ENCODE data around the gene LITAFD.
A peak's percentile ranks its signal among the peaks of the same experiment; 100 is the strongest.
"Not testable (repeated sequence)": the region's sequence is repeated elsewhere in the genome, so short reads cannot be mapped to it uniquely, and the experiment has no call there.

Gene LITAFD

DNA sequence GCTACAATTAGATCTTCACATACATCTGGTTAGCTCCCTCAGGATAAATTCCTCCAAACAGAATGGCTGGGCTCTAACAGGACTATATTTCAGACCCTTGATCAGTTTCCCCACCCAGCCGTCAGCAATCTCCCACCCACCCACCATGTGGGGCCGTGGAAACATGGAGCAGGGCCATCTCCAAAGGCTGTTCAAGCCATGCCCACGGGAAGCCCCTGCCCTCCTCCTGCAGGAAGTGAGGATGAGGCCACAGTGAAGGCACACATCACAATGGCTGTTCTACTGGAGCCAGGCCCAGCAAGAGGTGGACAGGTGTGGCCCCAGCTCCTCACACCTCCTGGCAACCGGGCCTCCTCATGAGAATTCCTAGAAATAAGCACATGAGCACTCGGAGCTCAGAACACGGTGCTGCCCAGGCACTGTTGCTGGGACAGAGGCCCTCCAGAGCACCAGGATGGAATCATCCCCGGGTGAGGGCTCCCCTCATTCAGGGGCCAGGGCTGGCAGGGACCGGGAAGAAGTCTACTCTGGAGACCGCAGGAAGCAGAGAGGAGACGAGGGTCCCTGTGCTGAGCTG is at the start of gene LITAFD:
TSS of gene LITAFD (plus strand) at position 311 of the 577 bp plus-strand sequence. CDS start 2,005 bp downstream, outside the sequence.
- no peak for DNase-seq

DNA sequence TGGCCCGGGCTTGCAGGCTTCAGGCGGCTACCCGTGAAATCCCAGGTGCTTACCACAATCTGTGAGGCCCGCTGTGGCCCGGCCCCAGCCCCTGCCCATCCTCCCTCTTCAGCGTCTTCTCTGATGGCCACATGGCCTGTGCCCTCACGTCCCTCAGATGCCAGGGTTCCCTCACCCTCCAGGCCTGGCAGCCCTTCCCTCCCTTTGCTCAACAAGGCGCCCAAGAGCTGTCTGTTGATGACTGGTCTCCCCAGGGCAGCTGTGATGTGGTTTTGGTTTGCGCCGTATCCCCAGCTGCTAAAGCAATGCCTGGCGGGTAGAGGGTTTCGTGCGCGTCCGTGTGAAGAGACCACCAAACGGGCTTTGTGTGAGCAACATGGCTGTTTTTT is 49.4 kb upstream of the LITAFD start:
- DNase-seq = no peak

DNA sequence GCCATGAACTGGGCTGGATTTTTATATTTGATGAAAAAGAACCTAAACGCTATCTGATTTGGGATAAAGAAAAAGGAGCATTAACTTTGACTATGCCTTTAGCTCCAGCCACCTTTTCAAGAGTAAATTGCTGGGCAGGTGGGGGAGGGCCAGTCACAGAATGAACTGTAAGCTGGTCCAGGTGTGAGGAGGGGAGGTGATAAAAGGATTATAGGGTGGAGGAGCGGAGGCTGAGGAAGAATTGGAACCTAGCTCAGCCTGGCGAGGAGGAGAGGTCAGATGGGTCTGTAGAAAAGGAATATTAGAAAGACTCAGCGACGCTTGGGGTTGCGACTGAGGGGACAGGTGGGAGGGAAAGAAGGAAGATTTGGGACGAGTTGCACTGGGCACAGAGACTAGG is 45.4 kb upstream of the LITAFD start:
- not testable (repeated sequence) for DNase-seq

DNA sequence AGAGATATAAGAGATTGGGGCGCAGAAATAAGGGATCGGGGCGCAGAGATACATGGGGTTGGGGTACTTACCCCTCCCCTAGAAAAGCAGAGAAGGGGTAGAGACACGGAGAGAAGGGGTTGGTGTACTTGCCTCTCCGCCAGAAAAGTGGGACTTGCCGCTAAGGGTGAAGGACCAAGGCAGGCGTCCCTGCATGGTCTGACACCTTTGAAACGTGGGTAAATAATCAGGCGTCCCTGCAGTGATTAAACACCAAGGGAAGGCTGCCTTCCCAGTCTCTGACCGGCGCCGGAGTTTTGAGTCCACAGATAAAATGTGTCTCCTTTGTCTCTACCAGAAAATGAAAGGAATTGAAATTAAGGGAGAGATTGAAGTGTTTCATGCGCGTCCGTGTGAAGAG is 44.6 kb upstream of the LITAFD start:
- not testable (repeated sequence) for DNase-seq

DNA sequence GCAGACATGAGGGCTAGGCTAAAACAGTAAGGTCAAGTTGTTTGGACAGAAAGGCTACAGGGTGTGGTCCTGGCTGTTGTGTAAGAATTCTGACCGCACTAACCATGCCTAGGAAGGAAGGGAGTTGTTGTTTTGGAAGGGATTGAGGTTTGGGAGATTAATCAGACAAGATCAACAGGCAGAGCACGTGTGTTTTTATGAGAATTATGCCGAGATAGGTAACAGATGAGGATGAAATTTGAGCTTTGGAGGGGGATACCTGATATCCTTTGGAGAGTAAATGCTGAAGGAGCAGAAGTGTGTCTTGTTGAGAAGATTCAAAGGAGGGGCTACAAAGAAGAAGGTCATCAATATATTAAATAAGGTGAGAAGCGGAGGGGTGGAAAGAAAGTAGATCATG is 40.1 kb upstream of the LITAFD start:
- not testable (repeated sequence) for DNase-seq

DNA sequence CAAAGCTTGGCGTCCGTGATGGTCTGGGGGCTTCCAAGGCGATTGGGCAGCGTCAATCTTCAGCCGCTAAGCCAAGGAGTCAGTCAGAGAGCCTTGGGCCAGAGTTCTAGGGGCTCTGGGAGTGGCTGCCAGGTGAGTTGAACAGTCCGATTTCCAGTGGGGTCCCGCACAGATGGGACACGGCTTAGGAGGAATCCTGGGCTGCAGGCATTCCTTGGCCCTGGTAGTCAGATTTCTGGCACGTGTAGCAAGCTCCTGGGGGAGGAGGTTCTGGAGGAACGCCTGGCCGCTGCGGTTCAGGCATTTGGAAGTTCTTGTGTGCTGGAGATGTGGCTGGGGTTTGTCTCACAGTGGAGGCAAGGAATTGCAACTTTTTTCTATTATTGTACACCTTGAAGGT is 38.9 kb upstream of the LITAFD start:
- DNase-seq = not testable (repeated sequence)

DNA sequence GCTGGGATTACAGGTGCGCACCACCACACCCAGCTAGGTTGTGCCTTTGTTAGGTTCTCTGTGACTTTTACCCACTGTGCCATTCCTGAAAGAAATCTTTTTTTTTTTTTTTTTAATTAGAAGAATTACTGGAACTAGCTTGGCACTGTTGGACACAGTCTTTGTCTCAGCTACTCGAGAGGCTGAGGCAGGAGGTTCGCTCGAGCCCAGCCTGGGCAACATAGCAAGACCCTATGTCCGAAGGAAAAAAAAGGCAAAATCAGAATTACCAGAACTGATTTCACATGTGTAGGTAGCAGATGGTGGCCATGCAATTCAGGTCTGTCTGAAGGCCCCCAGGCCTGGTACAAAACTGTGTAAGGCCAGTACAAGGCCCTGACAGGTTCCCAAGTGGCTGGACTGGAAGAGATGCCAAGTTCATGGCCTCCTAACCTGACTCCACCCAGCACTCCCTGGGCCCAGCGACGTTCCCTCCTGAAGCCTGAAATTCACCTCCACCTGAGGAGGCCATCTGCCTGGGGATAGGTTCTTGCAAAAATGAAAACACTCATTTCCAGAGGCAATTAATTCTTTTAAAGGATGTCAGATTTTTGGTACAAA is 36.4 kb upstream of the LITAFD start:
- DNase-seq = no peak

DNA sequence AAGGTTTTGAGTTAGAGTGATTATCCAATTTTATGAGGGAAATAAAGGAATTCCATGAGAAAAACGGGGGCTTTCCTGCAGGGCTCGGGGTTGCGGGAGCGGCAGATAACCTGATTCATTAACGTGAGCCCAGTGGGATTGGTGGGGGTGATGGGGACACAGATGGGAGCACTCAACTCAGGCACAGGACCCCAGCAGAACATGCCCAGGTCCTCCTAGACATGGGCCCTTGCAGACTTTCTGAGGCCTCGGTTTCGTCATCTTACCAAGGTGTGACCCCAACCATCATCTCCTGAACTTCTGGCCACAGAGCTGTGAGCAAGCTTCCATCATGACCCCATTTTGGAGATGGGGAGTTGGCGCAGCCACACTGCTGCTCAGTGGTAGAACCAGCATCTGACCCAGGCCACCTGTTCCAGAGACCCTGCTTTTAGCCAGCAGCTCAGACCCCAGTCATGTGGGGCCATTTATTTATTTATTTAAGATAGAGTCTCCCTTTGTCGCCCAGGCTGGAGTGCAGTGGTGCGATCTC is 35.7 kb upstream of the LITAFD start:
- DNase-seq = no peak

DNA sequence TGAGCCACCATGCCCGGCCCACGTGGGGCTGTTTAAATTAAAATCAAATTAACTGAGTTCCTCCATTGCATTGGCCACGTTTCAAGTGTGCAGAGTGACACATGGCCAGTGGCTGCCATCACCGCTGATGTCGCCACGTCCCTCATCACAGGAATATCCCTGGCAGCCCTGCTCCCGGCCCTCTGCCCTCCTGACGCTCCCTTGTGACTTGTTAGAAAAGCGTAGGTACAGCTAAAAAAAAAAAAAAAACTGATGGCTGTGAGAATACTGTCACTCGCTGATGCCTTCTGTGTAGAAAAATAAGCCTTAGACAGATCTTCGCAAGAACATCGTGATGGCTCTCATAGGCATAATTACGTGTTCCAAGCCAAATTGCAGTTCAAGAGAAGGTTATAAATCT is 35.0 kb upstream of the LITAFD start:
- DNase-seq = no peak

DNA sequence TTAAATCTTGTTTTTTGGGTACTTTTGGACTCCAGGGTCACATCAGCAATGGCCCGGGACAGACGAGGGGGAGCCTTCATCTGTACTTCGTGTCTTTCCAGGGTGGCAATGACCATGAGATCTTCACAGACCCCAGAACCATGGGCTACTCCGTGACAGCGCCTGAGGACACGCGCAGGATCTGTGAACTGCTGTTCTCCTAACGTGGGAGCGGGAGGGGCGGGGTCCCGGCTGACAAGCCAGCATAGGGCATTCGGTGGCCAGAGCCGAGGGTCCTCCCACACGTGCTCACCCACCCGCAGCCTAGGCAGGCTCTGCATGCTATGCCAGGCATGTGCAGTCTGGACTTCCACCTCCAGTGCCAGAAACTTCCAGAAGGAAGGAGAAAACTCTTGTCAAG is 34.5 kb upstream of the LITAFD start:
- DNase-seq = no peak

DNA sequence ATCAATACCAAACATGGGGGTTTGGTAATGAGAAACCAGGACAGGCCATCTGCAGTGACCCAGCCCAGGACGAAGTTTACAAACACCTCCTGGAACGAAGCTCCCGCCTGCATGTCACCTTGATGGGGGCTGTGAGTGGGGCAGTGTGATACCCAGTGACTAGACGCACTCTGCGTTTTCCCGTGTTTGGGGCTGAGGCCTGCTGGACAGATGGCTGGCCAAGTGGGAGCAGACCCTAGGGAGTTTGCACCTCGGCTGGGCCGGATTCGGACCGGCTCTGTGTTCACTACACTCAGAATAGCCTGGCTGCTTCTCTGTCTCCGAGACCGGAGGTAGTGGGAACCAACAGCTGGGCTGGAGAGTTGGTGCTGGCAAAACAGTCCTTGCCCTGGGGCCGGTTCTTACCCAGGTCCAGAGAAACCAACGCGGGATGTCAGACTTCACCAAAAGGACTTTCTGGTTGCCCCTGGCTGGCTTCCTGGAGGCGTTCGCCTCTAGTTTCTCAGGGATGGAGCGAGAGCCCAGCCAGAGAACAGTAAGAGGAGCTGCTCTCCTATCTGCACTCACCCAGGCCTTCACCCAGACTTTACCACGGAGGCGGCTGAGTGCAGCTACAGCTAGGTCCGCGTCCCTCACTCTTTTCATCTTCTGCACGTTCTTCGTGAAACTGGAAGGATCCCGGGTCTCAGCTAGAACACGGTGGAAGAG is 33.8 kb upstream of the LITAFD start:
- no peak for DNase-seq

DNA sequence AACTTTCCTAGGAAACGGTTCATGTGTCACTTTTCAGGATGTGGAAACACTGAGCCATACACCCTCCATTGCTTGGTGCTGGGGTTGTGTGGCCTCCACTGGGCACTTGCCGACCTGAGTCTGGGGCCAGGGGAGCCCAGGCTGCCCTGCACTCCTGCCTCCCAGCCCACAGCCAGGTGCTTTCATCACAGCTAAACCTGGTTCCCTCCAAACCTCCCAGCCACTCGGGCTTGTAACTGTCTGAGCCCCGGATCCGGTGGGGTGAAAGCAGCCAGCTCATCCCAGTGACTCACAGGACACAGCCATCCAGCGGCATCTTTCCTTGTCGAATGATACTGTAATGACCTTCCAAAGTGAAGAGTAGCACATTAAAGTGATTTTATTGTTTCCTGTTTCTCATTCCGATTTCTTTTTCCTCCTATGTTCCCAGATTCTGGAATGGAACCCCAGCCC is 33.2 kb upstream of the LITAFD start:
- DNase-seq = no peak

DNA sequence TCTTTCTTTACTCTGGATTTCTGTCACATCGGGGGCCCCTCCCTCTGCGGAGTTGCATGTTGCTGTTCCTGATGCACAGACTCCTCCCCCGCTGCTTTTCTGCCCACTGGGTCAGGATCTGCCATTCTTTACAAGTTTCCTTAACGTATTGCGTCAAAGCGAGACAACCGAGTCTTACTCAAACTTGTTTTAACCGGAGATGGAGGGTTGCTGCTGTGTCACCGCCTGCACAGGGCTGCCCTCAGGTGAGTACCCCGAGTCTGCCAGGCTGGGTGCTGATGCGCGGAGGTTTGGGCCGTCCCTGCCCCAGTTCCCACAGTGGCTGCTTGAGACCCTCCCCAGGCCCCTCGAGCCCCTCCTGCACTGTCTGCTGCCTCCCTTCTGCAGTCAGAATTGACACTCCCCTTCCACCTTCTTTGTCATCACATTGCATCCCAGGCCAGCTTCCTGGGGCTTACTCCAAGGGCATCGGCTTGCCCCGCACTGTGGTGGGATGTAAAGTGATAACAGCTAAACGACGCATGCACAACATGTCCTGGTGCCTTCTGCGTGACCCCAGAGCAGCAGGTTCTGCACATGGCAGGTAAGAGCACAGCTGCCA is 32.6 kb upstream of the LITAFD start:
- DNase-seq = no peak

DNA sequence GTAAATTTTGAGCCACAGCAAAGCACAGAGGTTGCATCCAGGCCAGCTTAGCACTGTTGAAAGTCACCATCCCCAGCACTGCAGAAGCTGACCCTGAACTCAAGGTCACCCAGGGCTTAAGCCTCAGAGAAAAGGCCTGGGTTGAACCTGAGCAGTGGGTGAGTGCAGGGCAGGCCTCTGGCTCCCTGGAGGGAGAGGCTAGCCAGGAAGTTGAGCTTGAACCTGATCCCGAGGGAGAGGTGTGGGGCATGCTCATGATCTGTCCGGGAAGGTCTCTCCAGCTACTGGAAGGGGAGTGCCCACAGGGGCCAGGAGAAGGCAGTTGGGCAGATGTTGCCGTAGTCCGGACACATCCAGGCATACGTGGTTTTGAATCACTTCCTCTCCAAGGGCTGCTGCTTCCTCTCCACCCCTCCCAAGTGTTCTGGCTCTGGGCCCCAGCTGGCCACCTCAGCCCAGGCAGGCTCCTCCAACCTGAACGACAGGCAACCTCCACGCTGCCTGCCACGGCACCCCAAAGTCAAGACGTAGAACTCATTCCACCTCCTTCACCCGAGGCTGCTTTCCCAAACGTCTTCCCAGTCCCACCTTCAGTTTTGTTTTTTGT is 31.8 kb upstream of the LITAFD start:
- DNase-seq = peak; percentile 57

DNA sequence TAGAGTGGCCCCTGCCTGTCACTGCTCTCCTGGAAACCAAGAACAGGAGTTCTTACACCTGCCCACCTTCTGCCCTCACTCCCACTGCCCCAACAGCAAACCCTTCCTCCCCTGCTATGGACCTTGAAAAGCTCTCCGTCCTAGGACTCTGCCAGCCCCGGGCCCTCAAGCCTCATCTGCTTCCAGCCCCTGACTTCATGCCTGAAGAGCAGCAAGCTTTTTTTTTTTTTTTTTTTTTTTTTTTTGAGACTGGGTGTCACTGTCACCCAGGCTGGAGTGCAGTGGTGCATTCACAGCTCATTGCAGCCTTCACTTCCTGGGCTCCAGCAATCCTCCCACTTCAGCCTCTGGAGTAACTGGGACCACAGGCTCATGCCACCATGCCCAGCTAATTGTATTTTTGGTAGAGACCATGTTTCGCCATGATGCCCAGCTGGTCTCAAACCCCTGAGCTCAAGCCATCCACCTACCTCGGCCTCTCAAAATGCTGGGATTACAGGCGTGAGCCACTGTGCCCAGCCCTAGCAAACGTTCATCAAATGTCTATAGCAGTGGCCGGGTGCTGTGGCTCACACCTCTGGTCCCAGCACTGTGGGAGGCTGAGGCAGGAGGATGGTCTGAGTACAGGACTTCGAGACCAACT is 30.3 kb upstream of the LITAFD start:
- DNase-seq = no peak

DNA sequence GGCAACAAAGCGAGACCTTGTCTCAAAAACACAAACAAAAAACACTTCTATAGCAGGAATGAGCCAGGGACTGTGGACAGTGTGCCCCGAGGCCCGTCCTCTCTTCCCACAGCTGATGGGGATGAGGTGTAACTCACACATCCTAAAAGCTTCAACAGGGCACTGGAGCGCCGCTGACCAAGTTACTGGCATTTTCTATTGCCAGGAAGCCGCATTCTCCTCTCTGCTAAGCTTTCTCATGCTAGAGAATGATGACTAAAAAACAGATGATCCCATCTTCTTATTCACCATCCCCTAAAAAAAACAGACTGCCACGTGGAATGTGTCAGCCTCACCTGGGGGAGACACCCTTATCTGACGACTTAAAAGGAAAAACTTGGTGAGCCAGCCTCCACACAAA is 29.6 kb upstream of the LITAFD start:
- DNase-seq = no peak

DNA sequence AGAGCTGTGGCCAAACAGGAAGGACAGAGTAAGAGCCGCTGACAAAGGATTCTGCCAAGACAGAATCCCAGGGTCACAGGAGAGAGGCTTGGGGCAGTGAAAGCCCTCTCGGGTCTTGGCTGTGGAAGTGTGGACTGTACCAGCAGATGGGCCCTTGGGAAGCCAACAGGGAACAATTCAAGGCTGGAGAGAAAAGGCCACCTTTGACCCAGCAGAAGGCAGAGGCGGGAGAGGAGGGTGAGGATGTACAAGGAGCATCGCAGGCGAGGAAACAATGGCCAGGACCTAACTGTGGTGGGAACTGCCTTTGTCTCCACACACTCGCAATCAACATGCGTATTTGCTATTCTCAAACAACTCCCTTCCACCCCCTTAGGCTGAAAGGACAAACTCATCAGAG is 29.0 kb upstream of the LITAFD start:
- no peak for DNase-seq

DNA sequence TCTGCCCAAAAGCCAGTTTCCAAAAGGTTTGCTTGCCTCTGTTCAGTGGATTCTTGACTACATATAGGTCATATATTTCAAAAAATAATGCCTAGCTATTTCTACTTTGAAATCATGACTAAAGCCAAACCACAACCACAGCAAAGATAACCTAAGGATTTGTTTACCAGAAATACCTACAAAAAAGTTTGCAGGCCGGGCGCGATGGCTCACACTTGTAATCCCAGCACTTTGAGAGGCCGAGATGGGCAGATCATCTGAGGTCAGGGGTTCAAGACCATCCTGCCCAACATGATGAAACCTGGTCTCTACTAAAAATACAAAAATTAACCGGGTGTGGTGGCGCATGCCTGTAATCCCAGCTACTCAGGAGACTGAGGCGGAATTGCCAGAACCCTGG is 28.5 kb upstream of the LITAFD start:
- no peak for DNase-seq

DNA sequence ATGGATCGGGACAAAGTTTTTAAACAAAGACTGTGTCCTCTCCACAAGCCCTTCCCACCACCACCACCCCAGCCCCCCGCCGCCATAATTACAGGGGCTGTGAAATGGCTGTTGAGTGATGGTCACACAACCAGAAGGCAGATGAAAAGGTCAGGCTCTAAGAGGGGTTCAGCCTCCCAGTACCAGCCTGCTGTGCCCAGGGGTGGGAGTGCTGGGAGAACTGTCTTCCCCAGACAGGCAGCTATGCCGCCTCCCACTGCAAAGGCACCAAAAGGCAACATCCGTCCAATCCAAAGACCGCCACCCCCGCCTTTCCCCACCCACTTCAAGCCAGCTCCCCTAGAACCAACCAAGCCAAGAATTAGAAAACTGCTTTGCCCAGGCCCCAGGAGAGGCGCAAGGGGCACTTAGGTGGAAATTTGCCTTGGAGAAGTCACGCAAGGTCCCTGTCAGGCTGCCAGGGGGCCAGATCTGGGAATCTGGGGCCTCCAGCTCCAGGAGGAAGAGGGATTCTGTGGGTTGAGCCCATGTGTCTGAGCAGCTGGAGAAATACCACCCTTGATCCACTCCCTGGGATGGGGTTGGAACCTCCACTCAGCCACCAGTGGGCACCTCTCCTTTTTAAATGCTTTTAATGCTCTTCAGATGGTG is 27.7 kb upstream of the LITAFD start:
- DNase-seq = no peak

DNA sequence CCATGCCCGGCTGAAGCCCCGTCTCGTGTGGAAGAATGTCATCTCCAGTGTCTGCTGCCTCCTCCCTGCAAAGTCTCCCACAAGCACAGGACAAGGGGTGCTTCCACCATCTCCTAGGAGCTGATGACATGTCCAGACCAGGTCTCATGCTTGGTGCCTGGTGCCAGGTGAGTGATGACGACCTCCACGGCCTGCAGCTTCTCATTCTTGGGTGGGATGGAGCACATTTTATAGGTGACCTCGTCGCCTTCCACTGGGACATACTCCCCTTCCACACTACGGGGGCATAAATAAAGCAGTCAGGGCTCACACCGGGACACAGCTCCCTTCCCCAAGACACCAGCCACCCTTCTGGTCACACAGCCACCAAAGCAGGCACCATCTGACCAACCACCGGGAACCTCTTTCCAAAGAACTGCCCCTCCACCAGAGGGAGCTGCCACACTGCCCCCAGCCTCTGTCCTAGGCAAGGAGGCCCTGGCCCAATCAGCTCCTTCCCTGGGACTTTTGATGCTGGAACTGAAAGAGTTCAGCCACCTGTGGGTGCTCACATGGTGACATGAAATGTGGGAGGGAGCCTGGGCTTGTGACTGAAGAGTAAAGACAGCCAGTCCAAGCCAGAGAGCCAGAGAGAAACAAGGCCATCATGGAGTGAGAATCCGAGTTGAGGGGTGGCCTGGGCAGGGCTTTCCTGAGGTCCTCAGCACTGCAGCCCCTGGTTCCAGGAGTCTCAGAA is 26.9 kb upstream of the LITAFD start:
- DNase-seq = no peak

DNA sequence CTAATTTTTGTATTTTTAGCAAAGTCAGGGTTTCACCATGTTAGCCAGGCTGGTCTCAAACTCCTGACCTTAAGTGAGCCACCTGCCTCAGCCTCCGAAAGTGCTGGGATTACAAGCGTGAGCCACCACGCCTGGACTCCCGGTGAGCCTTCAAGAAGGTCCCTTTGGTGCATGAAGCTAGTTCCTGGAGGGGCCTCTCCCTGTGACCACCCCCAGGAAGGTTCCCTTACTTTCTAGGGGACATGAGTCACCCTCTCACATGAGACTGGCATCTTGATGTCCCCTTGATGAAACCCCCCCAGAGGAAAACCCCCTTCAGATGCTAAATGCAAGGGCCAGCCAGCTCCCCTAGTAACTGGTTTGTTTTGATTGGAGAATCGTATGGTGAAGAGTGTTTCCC is 26.2 kb upstream of the LITAFD start:
- no peak for DNase-seq
